Measurements from ENCODE around the gene KLHDC8B.

Gene KLHDC8B

DNA sequence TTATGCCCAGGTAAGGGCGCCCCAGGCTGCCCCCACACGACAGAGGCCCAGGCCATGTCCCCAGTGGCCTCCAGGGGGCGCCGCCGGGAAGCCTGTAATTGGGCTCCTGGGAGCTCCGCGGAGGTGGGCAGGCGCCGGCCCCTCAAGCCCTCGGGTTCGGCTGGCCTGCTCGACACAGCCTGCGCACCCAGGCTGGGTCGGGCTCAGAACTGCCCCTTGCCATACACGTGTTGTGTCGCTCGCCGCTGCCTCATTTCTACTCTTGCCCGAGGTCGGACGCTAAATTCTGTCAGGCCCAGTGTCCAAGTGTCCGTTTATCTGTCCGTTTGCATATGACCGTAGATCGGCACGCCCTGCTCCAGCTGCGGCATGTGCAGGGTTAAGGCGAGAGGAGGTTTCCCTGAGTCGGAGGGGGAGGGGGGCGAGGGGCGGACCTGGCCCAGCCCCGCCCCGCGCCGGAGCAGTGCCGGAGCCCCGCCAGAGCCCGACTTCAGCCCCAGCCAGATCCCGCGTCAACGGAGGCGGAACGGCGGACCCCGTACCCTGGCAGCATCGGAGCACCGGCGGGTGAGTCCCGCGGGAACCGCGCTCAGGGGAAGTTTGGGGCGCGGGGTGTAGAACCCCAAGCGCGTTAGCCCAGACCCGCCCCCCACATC, at the start of gene KLHDC8B:
TSS of gene KLHDC8B (plus strand) at position 480 of the 656 bp plus-strand sequence. CDS start 1,172 bp downstream, outside the sequence.
- peak; percentile 77 for DNase-seq

DNA sequence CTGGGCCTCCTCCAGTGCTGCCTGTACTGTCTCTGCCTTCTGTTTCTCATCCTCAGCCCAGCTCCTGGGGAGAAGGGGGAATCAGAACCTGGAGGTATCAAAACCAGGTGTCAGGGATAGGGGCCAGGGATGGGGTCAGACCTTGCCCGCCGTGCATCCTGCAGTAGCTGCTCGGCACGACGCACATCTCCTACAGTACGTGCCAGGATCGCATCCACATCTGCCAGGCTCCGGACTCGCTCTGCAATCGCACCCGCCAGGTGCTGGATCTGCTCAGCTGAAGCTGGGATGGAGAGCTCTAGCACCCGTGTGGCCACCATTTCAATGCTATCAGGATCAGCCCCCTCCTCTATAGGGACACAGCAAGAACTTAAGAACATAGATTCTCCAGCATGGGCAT, 49.4 kb upstream of the KLHDC8B start:
- no peak for DNase-seq

DNA sequence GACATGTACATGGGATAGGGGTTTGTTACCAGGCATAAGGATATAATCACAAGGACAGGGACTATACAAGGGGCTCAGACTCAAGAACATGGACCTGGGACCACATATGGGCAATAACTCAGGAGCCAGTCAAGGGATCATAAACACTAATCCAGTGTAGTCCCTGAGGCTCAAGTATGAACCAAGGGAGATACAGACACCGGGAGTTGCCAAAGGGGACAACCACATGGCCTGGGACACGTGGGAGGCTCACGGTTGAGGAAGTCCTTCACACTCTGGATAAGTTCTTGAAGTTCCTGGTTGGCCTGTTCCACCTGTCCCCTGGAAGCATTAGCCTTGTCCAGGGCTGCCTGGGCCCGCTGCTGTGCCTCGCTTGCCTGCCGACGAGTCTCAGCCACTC, 48.9 kb upstream of the KLHDC8B start:
- no peak for DNase-seq

DNA sequence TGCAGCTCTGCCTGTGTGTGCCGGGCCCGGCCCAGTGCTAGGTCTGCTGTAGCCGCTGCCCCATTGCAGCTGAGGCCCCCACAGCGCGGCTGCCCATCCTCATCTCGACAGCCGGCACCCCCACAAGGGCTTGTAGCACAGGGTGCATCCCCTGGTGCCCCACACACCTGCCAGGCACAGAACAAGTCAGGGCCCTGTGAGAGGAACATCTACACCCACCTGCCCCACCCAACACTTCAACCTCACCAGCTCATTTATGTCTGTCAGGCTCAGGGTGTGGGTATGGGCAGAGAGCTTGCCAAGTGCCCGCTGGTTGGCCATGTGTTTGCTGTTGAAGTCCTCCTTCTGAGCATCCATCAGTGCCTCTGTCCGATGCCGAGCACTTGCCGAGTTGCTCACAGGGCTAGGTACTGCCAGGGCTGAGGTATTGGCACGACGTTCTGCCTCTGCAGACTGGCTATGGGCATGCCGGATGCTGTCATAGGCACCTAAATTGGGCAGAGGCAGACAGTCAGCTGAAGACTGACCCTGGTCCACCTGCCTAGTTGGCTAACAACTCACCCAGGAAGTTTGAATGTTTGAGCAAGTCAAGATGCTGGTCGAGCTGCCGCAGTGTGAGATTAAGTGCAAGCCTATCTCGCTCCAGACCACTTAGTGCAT, 48.4 kb upstream of the KLHDC8B start:
- DNase-seq, result no peak

DNA sequence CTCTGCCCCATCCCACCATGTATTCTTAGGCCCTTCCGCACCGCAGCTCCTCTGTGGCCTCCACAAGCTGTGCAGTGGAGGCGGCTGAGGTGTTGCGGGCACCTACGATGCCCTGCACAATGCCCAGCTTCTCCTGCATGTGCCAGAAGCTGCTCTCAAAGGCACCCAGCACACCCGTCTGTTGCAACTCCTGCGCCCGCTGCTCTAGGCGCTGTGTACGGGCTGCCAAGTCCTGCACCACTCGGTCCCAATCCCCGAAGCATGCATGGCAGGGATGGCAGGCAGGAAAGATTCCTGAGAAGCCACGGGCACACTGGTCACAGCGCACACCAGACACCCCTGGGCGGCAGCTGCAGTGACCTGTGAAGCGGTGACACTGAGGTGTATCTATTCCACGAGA, 47.7 kb upstream of the KLHDC8B start:
- DNase-seq, result no peak

DNA sequence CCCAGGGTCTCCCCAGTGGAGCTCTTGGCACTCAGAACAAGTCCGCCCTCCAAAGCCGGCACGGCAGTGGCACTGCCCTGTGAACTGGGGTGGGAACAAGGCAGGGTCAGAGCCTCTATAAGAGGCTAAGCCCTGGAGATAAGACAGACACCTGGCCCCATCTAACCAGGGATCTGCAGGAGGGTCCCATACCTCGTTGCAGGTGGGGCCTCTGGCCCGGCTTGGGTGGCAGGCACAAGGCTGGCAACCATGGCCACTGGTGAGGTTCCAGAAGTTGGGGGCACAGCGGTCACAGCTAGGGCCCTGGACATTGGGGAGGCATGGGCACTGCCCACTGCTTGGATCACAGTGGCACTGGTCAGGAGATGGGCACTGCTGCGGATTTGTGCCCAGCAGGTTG, 47.2 kb upstream of the KLHDC8B start:
- DNase-seq, result no peak

DNA sequence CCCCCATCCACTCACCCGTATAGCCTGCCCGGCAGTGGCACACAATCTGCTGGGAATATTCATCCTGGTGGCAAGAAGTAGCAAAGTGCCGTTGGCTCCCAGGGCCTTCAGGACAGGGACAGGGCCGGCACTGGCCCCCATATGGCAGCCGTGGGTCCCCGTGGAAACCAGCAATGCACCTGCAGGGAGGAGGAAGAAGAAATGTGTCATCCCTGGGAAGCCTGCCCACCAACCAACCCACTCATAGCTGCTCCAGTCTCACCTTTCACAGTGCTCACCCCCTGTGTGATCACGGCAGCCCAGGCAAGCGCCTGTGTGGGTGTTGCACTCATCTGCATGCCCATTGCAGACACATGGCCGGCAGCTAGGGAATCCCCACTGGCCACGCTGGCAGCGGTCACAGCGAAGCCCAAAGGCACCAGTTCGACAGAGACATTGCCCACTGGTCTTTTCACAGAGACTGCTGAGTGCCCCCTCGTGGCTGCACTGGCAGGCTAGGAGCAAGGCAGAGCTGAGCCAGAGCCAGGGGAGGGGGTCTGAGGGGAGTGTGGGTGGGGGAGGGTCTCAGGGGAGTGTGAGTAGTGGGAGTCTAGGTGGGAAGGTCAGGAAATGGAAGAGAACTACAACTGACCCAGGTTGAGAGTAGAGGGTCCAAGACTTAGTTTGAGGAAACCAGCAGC, 46.3 kb upstream of the KLHDC8B start:
- DNase-seq, result no peak

DNA sequence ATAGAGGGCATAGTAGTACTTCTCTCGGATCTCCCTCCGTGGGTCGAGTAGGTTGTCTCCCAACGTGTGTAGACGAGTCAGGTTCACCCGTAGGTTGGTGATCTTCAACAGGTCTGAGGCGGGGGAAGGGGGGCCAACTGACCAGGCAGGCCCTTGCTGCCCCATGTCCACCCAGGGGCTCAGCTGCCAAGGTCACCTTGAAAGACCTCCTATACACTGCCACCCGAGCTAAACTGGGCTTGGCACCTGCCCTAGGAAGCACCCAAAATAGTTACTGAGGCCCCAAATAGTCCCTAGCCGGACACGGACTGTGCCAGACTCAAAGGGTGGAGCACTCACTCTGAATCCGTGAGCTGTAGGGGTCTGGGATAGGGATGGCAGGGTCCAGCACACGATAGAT, 40.4 kb upstream of the KLHDC8B start:
- no peak for DNase-seq

DNA sequence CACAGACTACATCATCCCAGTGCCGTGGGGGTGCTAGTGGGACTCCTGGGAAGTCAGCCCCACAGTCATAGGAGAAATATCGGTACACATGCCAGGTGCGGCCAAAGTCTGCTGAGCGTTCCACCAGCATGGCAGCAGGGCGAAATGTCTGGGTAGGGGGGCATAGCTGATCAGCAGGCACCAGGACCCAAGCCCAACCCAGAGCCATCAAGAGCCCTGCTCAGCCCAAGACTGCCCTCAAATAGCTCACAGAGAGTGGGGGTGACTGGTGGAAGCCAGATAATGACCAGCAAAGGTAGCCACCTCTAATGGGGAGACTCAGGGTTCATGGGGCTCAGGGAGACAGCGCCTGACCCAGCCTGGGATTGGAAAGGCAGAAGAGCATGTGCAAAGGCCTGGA, 39.8 kb upstream of the KLHDC8B start:
- no peak for DNase-seq

DNA sequence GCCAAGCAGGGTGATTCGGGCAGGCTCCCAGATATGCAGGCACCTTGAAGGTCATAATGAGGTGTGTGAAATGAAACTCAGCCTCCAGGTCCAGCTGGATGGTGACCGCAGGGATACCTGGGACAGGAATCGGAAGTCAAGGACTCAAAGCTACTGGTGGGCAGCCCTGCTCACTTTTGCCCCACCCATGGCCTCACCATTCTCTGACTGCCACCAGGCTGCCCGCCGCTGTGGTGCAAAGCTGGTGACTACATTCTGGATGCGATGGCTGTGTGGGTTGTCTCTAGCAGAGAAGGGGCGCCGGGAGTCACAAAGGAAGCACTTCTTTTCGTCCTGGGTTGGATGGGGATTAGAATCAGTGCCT, 39.3 kb upstream of the KLHDC8B start:
- DNase-seq, result no peak

DNA sequence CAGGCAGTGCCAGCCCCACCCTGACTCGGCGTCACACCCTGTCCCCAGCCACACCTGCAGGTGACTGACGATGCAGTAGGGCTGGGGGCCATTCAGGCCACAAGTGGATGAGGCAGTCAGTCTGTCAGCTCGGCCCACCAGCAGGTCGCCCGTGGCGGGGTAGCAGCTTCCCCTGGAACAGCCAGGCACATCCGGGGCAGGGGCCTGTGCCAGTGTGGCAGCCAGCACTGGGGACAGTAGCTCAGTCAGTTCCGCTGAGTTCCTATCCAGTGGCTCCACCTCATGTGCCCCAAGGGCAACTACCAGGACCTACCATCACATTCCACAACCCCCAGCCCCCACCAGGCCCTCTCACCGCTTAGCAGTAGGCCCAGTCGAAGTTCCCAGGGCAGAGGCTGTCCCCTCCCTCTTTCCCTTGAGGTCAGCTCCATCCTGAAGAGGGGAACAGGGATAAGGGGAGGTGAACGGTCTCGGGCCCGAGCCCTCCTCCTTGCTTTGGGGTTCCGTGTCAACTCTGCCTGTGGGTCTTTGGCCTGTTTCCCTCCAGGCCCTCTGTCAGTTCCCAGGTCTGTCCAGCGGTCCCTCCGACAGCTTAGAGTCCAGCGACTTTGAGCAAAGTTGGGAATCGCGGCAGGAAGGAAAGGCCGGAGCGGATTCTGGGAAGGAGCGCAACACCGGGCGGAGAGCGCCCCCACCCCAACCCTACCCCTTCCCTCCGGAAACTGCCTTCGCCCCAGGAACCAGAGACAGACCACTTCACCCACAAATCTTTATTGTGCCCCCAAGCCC, 38.8 kb upstream of the KLHDC8B start, which contains the start of gene LAMB2:
TSS of gene LAMB2 (minus strand) at position 614 of the 789 bp plus-strand sequence. CDS start at position 431, 183 bp downstream.
- DNase-seq, result no peak

DNA sequence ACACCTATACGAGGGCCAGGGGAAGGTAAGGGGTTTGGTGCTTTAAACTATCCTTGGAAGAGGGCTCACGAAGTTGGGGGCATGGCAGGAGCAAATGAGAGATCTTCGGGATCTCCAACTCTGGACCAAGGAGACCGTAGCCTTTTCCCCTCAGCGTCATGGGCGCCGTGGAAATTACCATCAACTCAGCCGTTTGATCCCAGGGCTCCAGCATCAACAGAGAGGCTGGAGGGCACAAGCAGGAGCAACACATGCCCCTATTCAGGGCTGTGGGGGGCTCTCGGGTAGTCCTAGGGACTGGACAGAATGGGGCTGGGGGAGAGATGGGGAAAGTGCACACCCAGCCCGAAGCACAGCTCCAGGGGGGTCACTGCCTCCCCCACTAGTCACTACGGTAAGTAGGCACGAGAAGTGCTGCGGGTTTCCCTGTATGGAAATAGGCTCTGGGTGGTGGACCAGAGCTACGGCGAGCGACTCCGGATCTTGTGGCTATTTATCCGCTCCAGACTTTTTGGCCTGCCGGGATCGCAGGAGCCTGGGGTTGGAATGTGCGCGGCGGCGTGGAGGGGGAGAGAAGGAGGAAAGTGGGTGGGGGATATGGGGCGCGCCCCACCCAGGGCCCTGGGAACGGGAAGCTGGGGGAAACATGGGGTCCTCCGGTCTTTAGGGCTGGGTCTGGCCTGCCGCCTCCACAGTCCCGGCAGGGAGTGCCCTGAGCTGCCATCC, 38.0 kb upstream of the KLHDC8B start:
- no peak for DNase-seq

DNA sequence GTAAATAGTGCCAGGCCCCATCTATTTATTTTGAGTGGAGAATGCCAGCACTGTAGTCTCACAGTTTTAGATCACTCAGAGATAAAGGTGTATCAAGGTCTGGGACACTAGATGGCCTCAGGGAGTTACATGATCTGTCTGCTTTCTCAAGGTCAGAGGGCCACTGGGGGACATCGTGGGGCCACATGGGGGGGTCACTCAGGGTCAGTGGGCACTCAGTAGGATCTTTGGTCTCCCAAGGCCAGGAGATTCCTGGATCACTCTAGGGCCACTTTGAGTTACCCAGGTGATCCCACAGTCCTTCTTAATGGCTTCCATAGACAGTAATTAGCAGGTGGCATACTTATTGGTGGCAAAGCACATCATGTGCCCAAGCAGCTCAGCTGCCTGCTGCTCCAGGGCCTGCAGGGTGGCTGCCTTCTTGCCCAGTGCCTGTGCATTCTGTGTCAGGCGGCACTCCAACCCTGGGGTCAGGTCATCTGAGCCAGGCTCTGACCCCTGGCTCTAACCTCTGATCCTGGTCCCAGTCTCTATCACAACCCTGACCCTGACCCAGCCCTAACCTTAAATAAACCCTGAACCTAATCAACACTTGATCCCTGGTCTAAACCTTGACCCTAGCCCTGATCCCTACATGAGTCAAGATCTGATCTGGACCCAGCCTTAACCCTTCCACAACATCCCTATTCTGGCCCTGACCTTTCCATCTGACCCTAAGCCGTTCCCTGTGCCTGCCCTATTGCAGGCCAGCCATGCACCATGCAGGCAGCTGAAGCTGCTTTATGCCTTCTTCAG, 36.7 kb upstream of the KLHDC8B start:
- no peak for DNase-seq

DNA sequence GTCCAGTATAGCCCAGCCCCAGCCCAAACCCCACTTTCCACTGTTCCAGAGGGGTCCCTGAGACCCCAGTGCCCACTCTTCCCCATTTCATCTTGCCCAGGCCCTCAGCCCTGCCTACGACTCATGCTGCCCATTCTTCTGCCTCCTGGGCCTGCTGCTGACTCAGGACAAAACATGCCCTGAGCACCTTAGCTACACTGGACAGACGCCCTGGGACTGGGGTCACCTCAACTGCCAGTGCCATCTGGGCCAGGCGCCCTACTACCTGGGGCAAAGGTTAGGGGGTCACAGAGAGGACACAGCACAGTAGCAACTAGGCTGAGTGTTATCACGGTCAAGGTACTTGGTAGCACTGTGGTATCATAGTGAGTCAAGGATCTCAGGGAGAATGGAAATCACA, 35.9 kb upstream of the KLHDC8B start:
- no peak for DNase-seq

DNA sequence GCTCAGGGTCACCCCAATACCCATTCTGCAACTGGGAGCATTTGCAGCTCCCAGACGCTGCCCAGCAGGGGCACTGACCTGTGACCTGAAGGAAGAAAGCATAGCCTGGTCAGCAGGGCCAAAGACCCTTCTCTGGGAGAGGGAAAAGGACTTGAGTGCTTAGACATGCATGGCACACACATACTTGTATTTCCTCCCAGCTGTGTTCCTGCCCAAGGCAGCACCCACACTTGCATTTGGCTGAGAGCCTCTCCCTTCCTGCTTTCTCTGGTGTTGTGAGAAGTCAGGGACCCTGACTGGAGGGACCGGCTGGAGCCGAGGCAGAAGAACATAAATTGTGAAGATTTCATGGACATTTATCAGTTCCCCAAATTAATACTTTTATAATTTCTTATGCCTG, 31.3 kb upstream of the KLHDC8B start:
- DNase-seq, result no peak

DNA sequence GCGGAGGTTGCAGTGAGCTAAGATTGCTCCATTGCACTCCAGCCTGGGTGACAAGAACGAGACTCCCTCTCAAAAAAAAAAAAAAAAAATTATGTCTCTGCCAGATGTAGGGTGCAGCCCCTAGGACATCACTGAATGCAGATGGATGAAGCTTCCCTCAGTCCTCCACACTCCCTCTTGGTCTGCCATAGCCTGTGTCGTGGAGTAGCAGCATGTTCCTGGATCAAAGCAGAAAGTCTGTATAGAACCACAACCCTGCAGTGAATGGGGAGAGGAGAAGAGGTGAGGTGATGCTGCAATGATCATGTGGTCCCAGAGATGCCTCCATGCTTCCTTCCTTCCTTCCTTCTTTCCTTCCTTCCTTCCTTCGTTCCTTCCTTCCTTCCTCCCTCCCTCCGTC, 23.2 kb upstream of the KLHDC8B start:
- no peak for DNase-seq

DNA sequence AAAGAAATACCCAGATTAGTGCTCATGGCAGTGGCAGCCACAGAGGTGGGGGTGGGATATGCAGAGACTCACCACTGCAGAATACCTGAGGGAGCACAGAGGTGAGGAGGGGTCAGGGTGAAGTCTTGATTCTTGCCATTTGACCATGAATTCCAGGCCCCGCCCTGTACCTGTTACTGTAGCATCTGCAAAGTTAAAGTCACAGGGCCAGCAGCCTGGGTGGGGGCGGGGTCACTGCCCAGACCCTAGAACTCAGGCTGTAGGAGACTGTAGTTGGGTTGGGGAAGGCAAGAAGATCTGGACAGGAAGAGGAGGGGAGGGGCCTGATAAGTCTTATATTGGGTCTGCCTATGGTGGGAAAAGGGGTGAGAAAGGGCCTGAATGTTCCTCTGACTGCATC, 19.8 kb upstream of the KLHDC8B start:
- DNase-seq, result no peak

DNA sequence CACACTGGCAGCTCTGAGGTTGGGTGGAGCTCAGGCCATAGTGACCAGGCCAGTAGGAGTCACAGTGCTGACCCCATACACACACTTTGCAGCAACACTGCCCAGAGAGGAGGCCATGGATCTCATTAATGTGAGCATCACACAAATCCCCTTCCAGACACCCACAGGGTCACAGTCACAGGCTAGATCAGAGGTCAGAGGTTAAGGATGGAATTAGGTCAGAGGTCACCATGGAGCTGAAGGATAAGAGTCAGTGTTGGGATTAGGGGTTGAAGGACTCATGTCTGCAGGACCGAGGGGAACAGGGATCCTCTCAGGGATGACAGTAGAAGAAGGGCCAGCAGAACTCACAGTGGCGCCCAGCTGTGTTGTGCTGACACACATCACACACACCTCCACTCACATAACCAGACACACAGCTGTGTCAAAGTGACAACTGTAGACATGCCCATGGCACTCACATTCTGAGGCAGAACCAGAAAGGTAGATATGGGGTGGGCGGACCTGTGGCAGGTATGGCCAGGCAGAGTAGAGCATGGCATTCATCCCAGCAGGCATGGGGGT, 18.0 kb upstream of the KLHDC8B start:
- DNase-seq, result no peak

DNA sequence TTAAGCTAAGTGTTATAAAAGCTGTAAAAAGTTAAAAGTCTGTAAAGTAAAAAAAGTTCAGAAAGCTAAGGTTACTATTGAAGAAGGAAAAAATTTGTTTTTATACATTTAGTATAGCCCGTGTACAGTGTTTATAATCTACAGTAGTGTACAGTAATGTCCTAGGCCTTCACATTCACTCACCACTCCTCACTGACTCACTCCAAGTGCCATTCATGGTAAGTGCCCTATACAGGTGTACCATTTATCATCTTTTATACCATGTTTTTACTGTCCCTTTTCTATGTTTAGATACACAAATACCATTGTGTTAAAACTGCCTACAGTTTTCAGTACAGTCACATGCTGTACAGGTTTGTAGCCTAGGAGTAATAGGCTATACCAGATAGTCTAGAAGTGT, 14.1 kb upstream of the KLHDC8B start:
- DNase-seq, result no peak

DNA sequence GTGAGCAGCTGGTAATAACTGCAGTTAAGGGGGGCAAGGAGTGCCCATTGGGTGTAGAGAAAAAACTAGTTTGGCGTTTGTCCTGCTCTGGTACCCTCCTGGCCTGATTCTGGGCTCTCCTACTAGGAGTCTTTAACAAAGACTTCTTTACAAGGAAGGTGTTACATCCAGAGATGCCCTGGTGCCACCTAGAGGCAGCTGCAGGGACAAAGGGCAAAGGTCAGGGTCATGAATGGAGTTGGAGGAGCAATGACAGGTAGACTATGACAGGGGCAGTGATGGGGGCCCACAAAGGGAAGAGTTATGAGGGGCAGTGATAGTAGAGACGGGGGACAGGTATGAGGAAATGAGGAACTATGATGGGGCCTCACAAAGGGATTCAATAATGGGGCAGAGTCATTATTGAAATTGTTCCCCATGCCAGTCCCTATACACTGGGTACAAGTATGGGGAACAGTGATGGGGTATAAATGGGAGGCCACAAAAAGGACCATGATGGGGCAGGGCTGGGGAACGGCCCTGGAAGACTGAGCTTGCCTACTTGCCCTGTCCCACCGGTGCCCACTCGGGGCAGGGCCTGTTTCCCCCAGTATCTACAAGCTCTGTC, 13.2 kb upstream of the KLHDC8B start:
- DNase-seq, result peak; percentile 60

DNA sequence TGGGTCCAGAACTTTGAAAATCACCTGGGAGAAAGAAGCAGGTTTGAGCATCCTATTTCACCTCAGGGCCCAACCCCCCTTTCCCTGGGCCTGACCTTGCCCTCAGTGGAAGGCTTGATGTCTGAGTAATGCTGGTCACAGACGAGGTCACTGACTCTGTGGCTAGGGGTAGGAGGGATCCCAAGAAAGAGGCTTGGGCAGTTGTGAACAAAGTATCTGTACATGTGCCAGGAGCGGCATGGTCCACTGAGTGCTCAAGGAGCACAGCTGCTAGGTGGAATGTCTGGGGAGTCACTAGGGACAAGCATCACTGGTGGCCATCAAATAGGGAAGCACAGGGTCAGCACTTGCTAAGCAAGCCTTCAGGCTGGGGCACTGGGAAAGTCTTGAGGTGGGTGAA, 12.6 kb upstream of the KLHDC8B start:
- DNase-seq, result no peak

Data from CD4-positive, alpha-beta T cell treated with Interferon gamma for 1 hour (primary cell).